Fibroblast of skin of left quadriceps (primary cell): ENCODE results near the gene SPRN.
"Not testable (repeated sequence)": the region's sequence is repeated elsewhere in the genome, so short reads cannot be mapped to it uniquely, and the experiment has no call there.

ENCODE experiments used
- DNase-seq, 2 experiments: peaks; one replicate each; pipeline ENCODE4 v3.0.0-alpha.2; 2013; ENCODE audit warnings: low read depth in 2 of 2

The SPRN gene

DNA sequence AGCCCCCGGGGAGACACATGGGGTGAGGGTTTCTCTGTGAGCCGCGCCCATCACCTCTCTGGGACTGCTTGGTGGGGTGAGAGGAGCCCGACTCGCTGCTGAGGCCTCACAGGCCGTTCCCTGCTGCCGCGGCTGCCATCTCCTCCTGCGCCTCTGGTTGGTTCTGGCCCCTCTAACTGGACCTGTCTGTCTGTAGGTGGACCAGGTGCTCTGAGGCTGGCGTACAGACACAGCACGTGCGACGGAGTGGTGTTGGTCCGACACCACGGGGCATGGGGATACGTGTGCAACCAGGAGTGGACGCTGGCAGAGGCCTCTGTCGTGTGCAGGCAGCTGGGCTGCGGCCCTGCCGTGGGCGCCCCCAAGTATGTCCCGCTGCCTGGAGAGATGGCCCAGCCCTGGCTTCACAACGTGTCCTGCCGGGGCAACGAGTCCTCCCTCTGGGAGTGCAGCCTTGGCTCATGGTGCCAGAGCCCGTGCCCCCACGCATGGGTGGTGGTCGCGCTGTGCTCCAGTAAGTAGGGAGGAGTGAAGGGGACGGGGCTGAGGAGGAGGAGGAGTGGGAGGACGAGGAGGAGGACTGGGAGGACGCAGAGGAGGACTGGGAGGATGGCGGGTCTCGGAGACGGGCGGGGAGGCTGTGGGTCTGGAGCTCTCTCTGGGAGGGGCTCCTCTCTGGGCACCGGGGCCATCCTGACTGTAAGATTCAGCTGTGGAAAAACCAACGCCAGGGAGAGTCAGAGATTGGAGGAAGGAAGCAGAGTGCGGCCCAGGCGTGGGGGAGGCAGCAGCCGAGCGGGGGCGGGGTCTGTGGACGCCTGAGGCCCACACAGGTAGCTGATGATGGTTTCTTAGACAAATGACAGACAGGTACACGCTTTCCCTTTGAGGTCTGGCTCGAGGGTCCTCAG, 31.9 kb upstream of the SPRN start:
- no peak for DNase-seq

DNA sequence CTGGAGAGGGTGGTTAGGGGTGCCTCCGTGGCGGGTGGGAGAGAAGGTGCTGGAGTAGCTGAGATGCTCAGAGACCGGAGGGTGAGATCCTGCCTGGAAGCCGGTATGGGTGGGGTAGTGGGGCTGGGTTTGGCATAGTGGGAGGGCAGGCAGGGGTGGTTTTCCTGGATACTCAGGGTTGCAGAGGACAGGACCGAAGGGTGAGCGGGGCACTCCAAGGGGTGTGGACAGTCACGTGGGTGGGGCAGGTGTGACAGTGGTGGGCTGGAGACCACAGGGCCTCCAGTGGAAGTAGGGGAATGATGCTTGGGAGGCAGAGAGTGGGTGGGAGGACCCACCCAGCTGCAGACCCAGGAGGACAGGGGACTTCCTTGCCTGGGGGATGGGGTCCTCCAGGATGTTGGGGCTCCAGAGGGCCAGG, 31.2 kb upstream of the SPRN start:
- no peak for DNase-seq

DNA sequence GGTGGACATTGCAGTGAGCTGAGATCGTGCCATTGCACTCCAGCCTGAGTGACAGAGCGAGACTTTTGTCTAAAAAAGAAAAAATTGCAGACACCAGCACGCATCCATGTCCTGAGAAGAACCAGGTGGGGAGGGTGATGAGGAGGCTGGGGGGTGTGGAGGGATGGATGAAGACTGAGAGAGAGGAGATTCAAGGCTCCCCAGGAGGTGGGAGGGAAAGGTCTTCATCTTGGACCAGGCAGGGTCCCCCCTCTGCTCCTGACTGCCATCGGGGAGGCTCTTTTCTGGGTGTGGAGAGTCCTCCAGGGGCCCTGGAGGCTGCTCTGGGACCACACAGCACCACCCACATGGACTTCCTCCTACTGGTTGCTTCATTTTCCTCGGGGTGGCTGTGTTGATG, 30.8 kb upstream of the SPRN start:
- no peak for DNase-seq

DNA sequence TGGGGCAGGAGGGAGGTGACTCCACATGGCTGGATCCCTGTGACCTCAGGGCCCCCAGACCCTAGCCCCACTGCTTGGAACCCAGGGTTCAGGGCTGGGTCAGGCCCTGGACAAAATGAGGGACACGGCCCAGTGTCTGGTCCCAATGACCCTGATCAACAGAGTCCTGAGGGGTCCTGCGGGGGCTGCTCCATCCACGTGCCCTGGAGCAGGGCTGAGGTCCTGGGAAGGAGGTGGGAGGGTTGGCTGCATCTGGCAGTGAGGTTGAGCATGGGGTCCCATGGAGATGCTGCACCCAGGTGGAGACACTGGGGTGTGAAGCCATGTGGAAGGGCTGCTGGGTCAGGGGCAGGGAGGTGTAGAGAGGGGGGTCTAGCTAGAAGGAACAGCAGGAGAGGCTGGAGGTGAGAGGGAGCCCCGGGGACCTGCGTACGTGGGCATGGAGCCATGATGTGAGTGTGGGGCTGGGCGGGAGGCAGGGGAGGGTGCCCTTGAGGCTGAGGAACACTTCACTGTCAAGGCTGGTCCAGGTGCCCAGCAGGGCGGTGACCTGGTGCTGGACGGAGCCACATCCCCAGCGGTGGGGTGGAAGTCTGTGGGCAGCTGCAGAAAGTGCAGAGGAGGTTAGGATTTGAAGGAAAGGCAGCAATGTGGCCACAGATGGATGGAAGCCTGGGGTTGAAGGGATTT, 29.9 kb upstream of the SPRN start:
- DNase-seq: no peak

- no peak for DNase-seq
These were observed 29.2 kb upstream of the SPRN start, which contains the start of gene SCART1 for GRCh38 chr10:133453516-133454203. SCART1 (plus strand) TSS chr10:133453945; CDS start chr10:133453998, 53 bp downstream.

DNA sequence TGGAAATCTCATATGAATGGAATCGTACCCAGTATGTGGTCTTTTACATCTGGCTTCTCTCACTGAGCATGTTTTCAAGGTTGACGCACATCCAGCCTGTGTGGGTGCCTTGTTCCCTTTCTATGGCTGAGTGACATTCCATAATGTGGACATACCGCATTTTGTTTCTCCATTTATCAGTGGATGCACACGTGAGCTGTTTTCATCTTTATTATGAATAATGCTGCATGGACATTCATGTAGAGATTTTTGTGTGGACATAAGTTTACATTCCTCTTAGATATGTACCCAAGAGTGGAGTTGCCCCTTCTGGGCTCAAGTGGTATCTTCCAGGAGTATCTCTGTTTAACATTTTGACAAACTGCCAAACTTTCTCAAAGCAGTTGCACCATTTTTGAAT, 28.0 kb upstream of the SPRN start:
- no peak for DNase-seq

DNA sequence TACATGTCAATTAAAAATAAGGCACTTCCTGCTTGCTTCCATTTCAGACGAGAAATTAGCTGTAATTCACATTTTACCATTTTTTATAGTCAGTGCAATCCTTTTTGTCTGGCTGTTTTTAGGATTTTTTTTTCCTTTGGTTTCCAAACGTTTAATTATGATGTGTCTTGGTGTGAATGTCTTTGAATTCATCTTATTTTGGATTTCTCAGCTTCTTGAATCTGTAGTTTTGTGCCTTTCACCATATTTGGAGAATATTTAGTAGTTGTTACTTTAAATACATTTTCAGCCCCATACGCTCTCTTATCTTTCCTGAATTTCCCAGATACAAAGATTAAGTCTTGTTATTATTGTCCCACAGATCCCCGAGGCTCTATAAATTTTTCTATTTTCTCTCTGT, 26.9 kb upstream of the SPRN start:
- no peak for DNase-seq

DNA sequence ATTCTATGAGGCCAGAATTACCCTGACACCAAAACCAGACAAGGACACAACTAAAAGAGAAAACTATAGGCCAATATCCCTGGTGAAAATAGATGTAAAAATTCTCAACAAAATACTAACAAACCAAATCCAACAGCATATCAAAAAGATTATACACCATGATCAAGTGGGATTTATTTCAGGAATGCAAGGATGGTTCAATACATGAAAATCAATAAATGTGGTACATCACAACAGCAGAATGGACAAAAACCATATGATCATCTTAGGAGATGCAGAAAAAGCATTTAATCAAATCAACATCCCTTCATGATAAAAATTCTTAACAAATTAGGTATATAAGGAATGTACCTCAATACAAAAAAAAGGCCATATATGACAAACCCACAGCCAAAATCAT, 23.7 kb upstream of the SPRN start:
- no peak for DNase-seq

- DNase-seq: no peak
These were observed 22.6 kb upstream of the SPRN start for GRCh38 chr10:133446979-133447378.

- DNase-seq: no peak
These were observed 21.6 kb upstream of the SPRN start for GRCh38 chr10:133445751-133446708.

- no peak for DNase-seq
These were observed 20.9 kb upstream of the SPRN start for GRCh38 chr10:133445268-133445732.

GRCh38 chr10:133444342-133445267, 20.2 kb upstream of the SPRN start:
- no peak for DNase-seq

- DNase-seq: no peak
These were observed 18.8 kb upstream of the SPRN start for GRCh38 chr10:133442967-133443924.

GRCh38 chr10:133442191-133442966, 18.0 kb upstream of the SPRN start:
- DNase-seq: no peak

- no peak for DNase-seq
These were observed 17.4 kb upstream of the SPRN start for GRCh38 chr10:133441780-133442179.

DNA sequence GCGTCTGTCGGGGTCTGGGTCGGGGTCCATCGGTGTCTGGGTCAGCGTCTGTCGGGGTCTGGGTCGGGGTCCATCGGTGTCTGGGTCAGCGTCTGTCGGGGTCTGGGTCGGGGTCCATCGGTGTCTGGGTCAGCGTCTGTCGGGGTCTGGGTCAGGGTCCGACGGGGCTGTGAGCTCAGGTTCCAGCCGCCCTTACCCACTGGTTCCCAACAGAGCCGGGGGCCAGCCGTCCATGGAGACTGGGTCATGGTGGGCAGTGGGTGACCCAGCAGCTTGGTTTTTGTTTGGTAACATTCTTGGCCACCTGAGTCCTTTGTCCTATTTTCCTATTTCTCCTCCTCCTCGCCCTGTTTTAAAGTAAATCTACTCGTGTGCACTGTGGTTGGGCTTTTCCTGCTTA, 16.9 kb upstream of the SPRN start:
- DNase-seq: not testable (repeated sequence)

DNA sequence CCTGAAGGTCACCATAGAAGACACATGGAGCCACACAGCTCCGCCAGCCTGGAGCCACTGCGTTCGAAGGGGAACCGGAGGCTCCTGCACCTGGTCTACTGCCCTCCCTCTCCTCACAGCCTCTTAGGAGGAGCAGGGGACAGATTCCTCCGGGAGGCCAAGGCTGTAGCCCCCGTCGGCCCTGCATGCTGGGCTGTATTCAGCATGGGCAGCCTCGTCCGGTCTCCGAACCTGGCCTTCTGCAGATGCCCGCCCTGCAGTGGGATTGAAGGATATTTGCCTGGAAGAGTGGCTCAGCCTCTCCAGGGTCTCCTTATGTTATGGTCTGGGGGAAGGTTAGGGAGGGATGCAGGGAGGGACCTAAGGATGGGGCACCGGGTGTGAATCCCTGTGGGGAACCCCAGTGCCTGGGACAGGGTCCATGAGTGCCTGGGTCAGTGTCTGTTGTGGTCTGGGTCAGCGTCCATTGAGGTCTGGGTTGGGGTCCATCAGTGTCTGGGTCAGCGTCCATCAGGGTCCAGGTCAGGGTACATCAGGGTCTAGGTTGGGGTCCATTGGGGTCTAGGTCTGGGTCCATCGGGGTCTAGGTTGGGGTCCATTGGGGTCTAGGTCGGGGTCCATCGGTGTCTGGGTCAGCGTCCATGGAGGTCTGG, 16.3 kb upstream of the SPRN start:
- no peak for DNase-seq
